ENCODE results near the gene CDAN1. TPM values are rescaled to one million over a fixed set of nuclear protein-coding genes. Genes with fewer than 3 reads are reported as not detected.

The CDAN1 gene
- total RNA-seq, 3 donors from 2014 or later = 8.8 to 15.2 (median 14.7) TPM

DNA sequence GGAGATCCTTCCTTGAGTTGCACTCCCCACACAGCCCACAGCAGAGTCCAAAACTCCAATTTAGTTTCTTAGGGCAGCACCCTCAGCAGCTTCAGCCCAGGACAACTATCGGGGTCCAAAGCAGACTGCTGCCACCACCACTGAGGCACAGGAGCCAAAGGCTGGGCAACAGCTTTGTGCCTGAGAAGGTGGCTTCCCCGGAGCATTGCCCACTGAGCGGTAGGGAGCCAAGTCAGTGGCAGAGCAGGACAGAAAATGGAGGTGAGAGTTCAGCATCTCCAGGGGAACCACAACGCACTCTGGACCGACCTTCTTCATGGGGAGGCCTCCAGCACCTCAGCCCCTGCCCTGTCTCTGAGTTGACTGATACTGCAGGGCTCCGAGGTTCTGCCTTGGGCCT, 43.4 kb downstream of the CDAN1 start:
- no peaks in the 10 kb centered on the region for H3K4me1 ChIP-seq
- no peaks in the 10 kb centered on the region for H3K27me3 ChIP-seq
- DNase-seq (ENCODE audit: low spot score in 2 of 2) = no peak
- H3K36me3 ChIP-seq = no peaks in the 10 kb centered on the region
- intact Hi-C loops (cut with DNase I; ENCODE audit: low total_unique reads) = no loop called here
- TF ChIP-seq POLR2A (IDR thresholded peaks at IDR 0.05) (no peak), POLR2AphosphoS5 (IDR thresholded peaks at IDR 0.05) (no peak)
- TF ChIP-seq, protein P1, sequence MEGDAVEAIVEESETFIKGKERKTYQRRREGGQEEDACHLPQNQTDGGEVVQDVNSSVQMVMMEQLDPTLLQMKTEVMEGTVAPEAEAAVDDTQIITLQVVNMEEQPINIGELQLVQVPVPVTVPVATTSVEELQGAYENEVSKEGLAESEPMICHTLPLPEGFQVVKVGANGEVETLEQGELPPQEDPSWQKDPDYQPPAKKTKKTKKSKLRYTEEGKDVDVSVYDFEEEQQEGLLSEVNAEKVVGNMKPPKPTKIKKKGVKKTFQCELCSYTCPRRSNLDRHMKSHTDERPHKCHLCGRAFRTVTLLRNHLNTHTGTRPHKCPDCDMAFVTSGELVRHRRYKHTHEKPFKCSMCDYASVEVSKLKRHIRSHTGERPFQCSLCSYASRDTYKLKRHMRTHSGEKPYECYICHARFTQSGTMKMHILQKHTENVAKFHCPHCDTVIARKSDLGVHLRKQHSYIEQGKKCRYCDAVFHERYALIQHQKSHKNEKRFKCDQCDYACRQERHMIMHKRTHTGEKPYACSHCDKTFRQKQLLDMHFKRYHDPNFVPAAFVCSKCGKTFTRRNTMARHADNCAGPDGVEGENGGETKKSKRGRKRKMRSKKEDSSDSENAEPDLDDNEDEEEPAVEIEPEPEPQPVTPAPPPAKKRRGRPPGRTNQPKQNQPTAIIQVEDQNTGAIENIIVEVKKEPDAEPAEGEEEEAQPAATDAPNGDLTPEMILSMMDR (IDR thresholded peaks at IDR 0.05) = no peak
- H3K4me3 ChIP-seq = no peak overlapping the region
- no peaks in the 10 kb centered on the region for H3K9me3 ChIP-seq
- no peak overlapping the region for H3K27ac ChIP-seq

DNA sequence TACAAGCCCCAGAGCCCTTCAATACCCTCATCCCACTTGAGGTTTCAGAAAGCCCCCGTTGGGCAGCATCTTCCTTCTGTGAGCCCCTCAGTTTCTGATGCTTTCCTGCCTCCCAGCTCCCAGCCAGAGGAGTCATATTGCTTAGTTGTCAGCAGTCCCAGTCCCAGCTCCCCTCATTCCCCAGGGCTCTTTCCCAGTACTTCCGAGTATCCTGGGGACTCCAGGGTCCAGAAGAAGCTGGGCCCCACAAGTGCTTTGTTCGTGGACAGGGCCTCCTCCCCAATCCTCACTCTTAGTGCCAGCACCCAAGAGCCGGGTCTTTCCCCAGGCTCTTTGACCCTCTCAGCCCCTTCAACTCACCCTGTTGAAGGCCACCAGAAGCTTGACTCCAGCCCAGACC, 43.9 kb downstream of the CDAN1 start:
- no peaks in the 10 kb centered on the region for H3K36me3 ChIP-seq
- no peak overlapping the region for H3K4me3 ChIP-seq
- no peaks in the 10 kb centered on the region for H3K9me3 ChIP-seq
- intact Hi-C loops (cut with DNase I; ENCODE audit: low total_unique reads) = no loop called here
- H3K27ac ChIP-seq = no peak overlapping the region
- H3K27me3 ChIP-seq = no peaks in the 10 kb centered on the region
- no peaks in the 10 kb centered on the region for H3K4me1 ChIP-seq
- DNase-seq (ENCODE audit: low spot score in 2 of 2) = no peak
- no peak for TF ChIP-seq POLR2A (IDR thresholded peaks at IDR 0.05)
- TF ChIP-seq POLR2AphosphoS5 (IDR thresholded peaks at IDR 0.05) = no peak
- TF ChIP-seq, protein P1 (IDR thresholded peaks at IDR 0.05) = no peak

DNA sequence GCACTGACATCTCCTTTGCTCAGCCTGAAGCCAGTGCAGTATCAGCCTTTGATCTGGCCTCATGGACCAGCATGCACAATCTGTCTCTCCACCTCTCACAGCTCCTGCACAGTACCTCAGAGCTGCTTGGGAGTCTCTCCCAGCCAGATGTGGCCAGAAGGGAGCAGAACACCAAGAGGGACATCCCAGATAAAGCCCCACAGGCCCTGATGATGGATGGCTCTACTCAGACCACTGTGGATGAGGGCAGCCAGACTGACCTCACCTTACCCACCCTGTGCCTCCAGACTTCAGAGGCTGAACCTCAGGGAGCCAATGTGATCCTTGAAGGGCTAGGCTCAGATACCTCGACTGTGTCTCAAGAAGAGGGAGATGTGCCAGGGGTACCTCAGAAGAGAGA, 44.4 kb downstream of the CDAN1 start:
- Histone ChIP-seq H3K4me3 (no peak overlapping the region), H3K4me1 (no peaks in the 10 kb centered on the region), H3K9me3 (no peaks in the 10 kb centered on the region), H3K27ac (no peak overlapping the region), H3K27me3 (no peaks in the 10 kb centered on the region), H3K36me3 (no peaks in the 10 kb centered on the region)
- DNase-seq (ENCODE audit: low spot score in 2 of 2) = no peak
- TF ChIP-seq, protein P1 (IDR thresholded peaks at IDR 0.05) = no peak
- TF ChIP-seq POLR2A (IDR thresholded peaks at IDR 0.05) = no peak
- TF ChIP-seq POLR2AphosphoS5 (IDR thresholded peaks at IDR 0.05) = no peak
- intact Hi-C loops (cut with DNase I; ENCODE audit: low total_unique reads) = no loop called here

DNA sequence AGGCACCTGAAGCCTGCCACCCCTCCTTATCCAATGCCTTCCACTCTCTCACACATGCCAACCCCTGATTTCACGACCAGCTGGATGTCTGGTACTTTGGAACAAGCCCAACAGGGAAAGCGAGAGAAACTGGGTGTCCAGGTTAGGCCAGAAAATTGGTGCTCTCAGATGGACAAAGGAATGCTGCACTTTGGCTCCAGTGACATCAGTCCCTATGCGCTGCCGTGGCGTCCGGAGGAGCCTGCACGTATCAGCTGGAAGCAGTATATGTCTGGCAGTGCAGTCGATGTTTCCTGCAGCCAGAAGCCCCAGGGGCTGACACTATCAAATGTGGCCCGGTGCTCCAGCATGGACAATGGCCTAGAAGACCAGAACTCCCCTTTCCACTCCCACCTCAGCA, 45.2 kb downstream of the CDAN1 start:
- H3K4me3 ChIP-seq = no peak overlapping the region
- no peak overlapping the region for H3K27ac ChIP-seq
- no peak for DNase-seq (ENCODE audit: low spot score in 2 of 2)
- intact Hi-C loops (cut with DNase I; ENCODE audit: low total_unique reads) = no loop called here
- no peaks in the 10 kb centered on the region for H3K4me1 ChIP-seq
- no peaks in the 10 kb centered on the region for H3K27me3 ChIP-seq
- no peaks in the 10 kb centered on the region for H3K36me3 ChIP-seq
- TF ChIP-seq POLR2AphosphoS5 (IDR thresholded peaks at IDR 0.05) (no peak), POLR2A (IDR thresholded peaks at IDR 0.05) (no peak)
- TF ChIP-seq, protein P1 (IDR thresholded peaks at IDR 0.05) = no peak
- no peaks in the 10 kb centered on the region for H3K9me3 ChIP-seq

DNA sequence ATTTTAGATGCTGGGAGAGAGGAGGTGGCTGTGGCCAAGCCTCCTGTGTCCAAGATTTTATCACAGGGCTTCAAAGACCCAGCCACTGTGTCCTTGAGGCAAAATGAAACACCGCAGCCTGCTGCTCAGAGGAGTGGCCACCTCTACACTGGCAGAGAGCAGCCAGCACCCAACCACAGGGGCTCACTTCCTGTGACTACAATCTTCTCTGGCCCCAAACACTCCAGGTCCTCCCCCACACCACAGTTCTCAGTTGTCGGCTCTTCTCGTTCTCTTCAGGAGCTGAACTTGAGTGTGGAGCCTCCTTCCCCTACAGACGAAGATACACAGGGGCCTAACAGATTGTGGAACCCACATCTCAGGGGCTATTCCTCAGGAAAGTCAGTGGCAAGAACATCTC, 45.6 kb downstream of the CDAN1 start:
- H3K9me3 ChIP-seq = no peaks in the 10 kb centered on the region
- TF ChIP-seq POLR2AphosphoS5 (IDR thresholded peaks at IDR 0.05) (no peak), POLR2A (IDR thresholded peaks at IDR 0.05) (no peak)
- TF ChIP-seq, protein P1 (IDR thresholded peaks at IDR 0.05) = no peak
- no peaks in the 10 kb centered on the region for H3K4me1 ChIP-seq
- H3K4me3 ChIP-seq = no peak overlapping the region
- intact Hi-C loops (cut with DNase I; ENCODE audit: low total_unique reads) = no loop called here
- H3K36me3 ChIP-seq = no peaks in the 10 kb centered on the region
- H3K27me3 ChIP-seq = no peaks in the 10 kb centered on the region
- H3K27ac ChIP-seq = no peak overlapping the region
- no peak for DNase-seq (ENCODE audit: low spot score in 2 of 2)
